HG02840 (cell line): ENCODE data around the gene KCNRG.
A peak's percentile ranks its signal among the peaks of the same experiment; 100 is the strongest.
"Not testable (repeated sequence)": the region's sequence is repeated elsewhere in the genome, so short reads cannot be mapped to it uniquely, and the experiment has no call there.

Experiments
- ATAC-seq: cut with Tn5 transposase; IDR thresholded peaks from one replicate; pipeline ENCODE4 v1.9.1; 2021; ENCODE audit warnings: mild to moderate bottlenecking, moderate library complexity, moderate number of reproducible peaks; ENCODE audit not compliant: unreplicated experiment, low FRiP score

Gene KCNRG, protein sequence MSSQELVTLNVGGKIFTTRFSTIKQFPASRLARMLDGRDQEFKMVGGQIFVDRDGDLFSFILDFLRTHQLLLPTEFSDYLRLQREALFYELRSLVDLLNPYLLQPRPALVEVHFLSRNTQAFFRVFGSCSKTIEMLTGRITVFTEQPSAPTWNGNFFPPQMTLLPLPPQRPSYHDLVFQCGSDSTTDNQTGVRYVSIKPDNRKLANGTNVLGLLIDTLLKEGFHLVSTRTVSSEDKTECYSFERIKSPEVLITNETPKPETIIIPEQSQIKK

DNA sequence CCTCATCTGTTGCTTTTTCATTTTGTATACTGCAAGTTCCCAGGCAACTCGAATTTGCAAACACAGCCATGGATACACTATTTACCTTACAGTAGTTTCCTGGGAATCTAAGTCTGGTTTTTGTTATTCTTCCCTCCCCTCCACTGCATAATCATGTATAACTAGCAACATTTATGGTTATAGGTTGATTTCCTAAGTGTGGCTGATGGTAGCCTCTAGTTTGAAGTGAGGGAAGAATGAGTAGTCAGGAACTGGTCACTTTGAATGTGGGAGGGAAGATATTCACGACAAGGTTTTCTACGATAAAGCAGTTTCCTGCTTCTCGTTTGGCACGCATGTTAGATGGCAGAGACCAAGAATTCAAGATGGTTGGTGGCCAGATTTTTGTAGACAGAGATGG is at the start of gene KCNRG:
KCNRG (plus strand) TSS at position 187 of the 400 bp plus-strand sequence; CDS start at position 237, 50 bp downstream.
- no peak for ATAC-seq

DNA sequence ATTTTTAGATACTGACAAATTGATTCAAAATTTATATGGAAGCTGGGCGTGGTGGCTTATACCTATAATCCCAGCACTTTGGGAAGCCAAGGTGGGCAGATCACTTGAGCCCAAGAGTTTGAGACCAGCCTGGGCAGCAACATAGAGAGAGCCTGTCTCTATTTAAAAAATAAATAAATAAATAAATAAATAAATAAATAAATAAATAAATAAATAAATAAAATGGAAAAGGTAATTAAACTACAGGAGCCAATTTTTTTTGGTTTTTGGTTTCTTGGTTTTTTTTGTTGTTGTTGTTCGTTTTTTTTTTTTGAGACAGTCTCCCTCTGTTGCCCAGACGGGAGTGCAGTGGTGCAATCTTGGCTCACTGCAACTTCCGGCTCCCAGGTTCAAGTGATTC is 47.8 kb upstream of the KCNRG start:
- ATAC-seq: no peak

DNA sequence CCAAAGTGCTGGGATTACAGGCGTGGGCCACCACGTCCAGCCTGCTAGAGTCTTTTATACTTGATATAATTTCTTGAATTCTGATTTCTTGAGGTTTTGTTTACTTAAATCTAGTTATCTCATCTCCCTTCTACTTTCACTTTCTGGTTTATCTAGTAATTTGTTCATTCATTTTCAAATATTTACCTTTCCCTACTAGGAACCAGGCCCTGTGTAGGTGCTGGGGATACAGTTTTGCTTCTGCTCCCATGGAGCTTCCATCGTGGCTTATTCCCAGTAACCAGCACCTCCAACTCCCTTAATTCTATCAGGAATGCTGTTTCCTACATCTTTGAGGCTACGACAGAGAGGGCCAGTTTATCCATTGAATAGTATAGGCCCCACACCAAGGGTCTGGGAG is 42.5 kb upstream of the KCNRG start:
- no peak for ATAC-seq

DNA sequence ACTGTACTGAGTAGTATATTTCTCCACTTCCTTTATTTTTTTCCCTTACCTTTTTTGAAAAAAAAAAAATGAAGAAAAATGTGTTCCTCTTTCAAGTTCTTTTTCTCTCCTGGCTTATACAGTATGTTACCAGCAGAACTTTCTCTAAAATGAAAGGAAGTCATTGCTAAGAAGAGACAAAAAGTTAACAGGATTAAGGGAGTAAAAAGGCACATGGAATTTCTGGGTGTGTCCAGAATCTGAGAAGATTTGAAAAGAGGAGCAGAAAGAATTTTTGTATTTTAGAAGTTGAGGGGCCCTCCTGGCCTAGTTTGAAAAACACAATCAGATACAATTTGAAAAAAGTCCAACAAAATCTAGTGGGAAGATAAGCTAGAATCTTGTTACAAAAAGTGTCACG is 39.4 kb upstream of the KCNRG start:
- ATAC-seq: no peak

DNA sequence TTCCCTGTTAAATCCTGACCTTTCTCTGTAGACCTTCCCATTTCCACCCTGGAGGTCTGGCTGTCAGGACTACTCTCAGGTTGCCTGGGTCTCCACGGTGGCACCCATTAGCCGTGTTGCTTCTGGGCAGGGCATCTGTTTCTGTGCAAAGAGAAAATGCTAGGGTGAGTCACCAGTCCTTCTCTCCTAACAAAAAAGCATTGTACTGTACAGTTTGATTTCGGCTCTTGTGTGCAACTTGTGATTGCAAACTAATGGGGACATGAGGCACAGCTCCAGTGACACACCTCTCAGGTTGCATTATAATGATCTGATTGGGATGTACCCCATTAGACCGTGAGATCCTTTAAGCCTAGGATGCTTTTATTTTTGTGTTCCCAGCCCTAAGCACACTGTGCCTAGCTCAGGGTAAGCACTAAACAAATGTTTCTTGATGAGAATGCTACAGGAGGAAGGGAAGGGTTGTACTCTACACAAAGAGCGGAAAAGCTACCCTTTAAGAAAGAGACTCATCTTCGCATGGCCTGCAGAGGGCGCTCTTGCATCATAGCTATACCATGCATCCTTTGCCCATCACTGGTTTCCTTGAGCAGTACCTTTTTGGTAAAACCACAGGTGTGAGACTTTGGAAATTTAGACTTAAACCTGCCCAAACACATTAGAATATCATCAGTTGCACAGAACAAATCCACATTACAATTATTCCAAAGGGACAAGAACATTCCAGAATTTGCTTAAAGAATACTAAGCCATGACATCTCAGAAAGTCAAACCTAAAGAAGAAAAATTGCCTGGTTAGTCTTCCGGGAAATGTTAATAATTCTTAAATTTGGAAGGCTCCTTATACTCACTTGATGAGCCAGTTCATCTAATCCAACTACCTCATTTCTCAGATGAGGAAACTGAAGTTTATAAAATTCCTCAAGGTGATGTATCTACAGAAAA is 38.7 kb upstream of the KCNRG start:
- ATAC-seq: no peak

DNA sequence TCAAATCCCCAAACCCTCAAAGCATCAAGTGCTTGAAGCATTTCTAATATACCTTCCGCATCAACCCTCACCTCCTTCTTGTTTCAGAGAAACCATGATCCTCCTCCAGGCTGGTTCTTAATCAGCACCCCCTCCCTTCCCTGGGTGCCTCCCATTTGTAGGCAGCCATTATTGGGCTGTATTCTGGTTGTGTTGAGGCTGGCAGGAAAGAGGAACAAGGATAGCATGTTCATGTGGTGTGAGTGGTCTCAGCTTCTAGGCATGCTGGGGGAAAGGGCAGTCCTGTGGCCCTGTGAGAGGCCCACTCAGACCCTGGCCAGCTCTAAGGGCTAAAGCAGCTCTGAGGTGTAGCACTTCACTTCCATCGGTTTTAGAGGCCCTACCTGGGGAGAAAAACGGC is 37.3 kb upstream of the KCNRG start:
- no peak for ATAC-seq

DNA sequence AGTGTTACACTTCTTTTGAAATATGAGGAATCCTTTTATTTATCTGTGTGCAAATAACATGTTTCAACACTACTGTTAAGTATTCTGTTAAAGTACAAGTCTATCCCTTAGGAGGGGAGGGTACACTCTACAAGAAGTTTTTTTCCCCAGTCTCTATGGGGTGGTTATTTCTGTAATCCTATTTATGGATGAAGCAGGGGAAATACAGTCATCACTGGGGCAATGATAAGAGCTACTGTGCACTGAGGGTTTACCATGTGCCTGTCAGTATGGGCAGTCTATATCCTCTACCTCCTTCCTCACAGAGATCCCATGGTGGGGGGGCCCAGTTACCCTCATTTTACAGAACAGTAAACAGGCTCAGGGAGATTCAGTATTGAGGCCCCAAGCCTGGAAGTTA is 35.0 kb upstream of the KCNRG start:
- no peak for ATAC-seq

DNA sequence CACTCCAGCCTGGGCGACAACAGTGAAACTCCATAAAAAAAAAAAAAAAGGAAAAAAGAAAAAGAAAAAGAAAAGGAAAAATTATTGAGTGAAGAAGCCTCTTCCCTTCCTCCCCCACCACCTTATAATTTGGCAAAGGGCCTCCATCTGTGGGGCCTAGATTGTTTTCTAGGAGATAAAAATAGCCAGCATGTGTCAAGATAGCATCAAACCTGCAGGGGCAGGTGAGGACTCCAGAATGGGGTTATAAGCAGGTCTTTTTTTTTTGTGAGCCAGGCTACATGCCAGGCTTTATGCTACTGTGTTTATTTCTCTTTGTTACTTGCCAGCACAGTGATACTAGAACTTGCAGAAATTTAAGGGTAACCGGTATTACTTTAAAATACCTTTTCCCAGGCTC is 30.1 kb upstream of the KCNRG start:
- ATAC-seq: no peak

DNA sequence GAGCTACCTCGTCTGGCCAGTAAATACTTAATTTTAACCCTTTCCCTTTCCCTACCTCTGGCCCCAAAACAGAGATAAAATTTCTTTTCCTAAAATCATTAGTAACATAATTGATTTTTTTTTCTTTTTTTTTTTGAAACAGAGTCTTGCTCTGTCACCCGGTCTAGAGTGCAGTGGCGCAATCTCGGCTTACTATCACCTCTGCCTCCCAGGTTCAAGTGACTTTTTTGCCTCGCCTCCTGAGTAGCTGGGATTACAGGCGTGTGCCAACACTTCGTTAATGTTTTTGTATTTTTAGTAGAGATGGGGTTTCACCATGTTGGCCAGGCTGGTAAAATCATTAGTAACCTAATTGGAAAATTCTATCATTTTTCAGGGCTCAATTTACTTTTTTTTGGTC is 28.8 kb upstream of the KCNRG start:
- no peak for ATAC-seq

DNA sequence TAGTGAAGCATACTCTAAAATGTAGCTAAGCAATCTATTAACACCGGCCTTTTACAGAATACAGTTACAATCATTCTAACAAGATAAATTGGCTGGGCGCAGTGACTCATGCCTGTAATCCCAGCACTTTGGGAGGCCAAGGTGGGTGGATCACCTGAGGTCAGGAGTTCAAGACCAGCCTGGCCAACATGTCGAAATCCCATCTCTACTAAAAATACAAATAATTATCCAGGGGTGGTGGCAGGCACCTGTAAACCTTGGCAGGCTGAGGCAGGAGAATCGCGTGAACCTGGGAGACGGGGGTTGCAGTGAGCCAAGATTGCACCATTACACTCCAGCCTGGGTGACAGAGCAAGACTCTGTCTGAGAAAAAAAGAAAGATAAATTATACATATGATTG is 24.6 kb upstream of the KCNRG start:
- not testable (repeated sequence) for ATAC-seq

DNA sequence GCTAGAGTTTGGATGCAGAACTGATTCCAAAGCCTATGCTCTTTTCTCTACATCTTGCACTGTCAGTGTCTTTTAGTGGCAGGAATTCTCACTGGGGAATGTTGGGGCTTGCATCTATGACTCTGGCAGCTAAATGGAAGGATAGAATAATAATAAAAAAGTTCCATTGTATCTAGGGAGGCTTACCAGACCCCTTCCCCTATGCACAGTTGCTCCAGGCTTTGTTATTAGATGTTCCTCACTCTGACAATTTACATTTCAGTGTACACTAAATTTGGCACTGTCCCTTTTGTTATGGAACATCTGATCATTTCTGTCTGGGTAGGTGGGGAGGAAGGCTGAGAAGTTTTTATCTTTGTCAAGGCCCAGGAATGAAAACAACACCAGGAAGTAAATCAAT is 22.1 kb upstream of the KCNRG start:
- no peak for ATAC-seq

DNA sequence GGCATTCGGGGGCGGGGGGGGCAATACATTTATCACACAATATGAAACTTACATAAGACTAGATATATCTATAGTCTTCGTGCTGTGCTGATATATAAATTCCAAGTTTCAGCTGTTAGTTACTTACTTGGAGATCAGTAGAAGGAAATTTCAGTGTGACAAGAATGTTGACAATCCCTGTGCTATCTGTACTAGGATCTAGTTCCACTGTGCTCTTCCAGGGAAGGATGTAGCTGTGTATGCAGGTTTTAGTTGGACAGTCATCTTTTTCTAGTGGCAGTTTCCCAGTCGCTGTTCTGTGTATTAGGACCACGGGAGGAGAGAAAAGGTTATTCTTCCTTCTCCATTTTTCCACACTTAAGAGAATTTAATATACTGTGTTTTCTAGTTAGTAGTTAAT is 21.6 kb upstream of the KCNRG start:
- ATAC-seq: no peak

DNA sequence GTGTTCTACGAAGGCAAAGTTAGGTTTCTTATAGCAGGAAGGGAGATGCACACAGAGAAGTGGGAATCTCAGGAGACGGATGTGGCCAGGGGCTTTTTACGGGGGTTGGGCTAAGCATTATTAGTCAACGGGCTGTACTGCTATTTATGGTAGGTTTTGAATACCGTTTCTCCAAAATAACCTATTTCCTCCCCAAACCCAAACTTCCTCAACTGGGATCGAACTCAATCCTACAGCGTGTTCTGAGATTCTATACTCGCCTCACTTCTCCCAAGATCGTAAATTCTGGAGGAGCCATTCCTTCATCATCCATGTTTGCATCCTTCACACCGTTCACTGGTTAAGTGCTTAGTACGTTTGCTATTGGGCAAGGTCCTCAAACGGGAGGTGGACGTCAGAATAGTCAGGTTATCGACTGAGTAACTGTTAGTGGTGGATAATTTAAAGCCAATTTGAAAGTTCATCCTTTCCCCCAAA is 19.6 kb upstream of the KCNRG start:
- ATAC-seq: no peak

DNA sequence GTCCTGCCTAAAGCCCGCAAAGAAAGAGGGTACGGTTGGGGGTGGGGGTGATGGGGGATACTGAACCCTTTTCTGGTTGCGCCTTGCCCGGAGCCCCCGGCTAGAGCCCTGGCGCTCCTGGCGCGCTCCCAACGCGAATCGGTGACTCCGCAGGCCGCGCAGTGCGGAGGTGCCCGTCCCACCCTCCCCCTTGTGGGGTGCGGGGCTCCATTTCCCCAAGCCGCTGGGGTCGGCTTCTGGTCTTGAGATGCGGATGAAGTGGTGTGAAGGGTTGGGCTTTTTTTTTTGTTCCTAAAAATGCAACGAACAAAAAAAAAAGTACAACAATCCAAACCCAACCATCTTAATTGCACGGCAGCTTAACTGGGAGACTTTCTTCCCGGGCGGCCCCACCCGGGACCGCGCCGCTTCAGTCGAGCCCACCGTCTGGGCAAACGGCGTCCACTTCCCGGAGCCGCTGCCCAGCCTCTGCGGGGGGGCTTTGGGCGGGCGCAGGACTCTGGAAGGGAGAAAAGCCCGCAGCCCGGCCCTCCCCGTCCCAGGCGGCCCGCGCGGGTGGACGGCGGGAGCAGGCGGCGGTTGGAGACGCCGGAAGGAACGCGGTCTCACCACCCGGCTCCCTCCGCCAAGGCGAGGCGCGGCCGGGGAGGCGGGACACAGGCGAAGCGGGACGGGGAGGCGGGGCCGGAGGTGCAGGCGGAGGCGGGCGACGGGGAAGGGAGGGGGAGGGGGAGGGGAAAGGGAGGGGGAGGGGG is 18.9 kb upstream of the KCNRG start:
- peak; percentile 40 for ATAC-seq

DNA sequence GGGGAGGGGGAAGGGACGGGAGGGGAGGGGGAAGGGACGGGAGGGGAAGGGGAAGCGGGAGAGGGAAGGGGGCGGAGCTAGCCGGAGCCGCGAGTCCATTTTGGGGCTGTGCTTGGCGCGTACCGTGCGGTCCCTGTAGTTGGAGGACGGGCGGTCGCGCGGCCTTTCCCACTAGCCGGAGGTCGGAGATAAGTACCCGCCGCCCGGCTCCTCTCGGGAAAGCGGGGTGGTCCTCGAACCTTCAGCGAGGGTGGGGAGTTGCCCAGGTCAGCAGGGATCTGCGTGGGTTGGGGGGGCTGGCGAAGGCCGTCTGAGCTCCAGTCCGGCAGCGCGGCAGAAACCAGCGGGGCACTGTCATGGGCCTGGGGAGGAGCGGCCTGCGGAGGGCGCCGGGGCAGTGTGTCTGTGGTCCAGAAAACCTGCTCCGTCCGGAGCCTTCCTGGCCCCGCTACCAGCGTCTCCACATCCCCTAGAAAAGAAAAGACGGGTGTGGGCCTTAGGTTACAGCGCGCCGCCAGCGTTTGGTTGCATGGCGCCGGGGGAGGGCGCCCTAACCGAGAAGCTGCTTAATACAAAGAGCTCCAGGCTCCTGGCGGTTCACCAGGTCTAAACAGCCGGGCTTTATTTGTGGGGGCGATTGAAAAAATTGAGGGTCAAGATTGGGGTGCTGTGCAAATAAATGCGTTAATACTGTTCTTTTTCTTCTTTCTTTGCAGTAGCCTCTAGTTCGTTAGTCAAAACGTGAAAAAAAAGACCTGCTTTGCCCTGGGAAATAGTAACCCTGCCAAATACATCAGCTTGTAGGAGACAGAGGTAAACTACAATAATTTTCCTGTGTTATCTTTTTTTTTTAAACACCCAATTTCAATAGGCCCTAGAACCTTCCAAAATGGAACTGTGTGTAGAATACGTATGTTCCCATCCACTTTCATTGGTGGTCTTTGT is 18.0 kb upstream of the KCNRG start, which contains the start of gene TRIM13:
TRIM13 (plus strand) TSS at position 92 of the 945 bp plus-strand sequence. CDS start 14,899 bp downstream, outside the sequence.
- ATAC-seq: peak; percentile 69

DNA sequence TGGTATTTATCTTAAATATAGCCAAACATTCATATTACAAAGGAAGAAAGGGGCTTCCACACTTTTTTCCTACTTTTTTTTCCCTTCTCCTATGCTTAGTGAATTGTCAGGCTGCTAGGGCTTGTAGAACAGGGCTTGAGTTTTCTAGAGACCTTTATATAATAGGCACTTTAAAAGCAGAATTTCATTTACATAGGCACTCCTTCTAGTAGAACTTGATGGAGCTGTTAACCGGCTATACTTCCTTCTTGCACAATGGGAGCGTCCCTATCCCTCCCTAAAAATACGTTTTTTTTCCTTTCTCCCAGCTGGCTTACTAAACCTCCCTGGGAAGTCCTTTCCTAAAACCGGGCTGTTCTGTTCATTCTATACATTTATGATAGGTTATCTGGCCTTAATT is 17.3 kb upstream of the KCNRG start:
- ATAC-seq: no peak

DNA sequence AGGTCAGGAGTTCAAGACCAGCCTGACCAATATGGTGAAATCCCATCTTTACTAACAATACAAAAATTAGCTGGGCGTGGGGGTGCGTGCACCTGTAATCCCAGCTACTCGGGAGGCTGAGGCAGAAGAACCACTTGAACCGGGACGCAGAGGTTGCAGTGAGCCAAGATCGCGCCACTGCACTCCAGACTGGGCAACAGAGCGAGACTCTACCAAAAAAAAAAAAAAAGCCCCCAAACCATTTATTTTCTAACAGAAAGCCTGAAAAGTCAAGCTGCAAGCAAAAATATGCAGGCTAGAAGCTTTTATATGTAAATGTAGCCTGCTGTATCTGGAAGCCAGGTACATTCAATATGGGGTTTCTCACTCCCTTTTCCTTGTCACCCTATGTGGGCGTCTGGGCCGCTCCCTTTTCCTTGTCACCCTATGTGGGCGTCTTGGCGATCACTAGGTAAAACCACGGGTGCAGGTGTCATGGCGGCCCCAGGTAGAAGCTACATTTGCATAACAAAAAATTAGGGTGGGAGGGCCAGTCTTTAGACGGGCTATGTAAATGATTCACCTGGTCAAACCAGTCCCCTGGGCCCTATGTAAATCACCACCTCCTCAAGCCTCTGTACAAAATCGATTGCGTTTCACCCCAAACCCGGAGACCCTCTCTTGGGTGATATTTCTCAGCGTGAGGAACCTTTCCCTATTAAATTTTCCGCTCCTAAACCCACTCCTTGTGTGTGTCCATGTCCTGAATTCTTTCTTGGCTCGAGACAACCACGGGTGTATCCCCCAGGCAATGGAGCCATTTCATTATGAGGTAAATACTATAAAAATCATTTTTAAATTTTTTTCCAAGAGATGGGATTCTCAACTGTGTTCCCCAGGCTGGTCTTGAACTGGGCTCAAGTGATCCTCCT is 16.3 kb upstream of the KCNRG start:
- no peak for ATAC-seq

DNA sequence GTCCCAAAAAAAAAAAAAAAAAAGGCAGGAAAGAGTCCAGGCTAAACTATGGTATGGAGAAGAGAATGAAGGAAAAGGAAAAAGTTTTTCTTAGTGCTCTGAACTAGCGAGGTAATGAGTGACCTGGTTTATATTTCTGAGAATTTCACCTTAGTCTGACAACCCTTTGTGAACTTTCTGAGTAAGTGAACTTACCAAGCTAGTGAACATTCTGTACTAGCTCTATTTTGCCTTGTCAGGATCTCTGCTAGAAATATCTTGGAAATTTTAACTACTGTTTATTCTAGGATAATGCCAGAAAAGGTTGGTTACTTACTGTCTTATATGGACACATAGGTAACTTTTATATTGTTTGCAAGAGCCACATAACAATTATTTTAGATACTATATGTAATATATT is 14.0 kb upstream of the KCNRG start:
- ATAC-seq: no peak
